Activated naive CD4-positive, alpha-beta T cell treated with Interleukin-2 at 50 U/mL for 16 hours (primary cell): ENCODE data around the gene KLC3.
"Not testable (repeated sequence)": the region's sequence is repeated elsewhere in the genome, so short reads cannot be mapped to it uniquely, and the experiment has no call there.

Experiments
- DNase-seq: peaks from one replicate; pipeline ENCODE4 v3.0.0-alpha.2; 2020

The KLC3 gene

DNA sequence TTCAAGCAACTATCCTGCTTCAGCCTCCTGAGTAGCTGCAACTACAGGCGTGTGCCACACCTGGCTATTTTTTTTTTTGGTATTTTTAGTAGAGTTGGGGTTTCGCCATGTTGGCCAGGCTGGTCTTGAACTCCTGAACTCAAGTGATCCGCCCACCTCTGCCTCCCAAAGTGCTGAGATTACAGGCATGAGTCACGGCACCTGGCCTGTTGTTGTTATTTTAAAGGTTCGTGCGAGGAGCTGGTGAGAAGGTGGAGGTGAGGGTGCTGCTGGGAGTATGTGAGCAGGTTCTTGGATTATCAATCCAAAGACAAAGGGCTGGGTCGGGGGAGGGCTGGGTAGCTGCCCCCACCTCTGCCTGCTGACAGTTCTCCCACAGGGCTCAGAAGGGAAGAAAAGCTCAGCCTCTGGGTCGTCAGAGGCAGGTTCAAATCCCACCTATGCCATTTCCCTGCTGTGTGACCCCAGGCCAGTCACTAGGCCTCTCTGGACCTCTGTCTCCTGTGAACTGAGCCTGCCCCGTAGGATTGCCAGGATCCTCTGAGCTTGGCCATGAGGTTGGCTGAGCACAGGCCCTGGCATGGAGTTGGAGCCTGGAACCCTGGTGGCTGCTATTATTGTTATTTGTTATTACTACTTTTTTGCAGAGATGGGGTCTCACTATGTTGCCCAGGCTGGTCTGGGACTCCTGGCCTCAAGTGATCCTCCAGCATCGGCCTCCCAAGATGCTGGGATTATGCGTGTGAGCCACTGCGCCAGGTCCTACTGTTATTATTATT lies 19.4 kb upstream of the KLC3 start:
- DNase-seq: no peak

DNA sequence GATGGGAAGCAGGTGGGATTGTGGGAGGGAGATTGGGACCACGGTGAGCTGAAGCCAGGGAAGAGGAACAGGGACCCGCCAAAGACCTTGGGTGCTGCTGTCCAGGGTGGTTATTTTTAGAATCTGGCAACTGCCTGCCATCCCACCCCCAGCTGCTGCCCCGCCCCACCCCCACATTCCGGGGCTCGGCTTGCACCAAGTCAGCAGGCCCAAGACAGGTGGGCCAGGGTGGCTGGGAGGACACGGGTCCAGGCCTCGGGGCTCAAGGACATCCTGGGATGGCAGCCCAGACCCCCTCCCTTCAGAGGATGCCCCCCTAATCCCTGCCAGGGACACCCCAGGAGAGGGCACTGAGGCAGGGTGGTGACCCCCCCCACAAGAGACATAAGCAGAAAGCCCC lies 18.7 kb upstream of the KLC3 start:
- DNase-seq: no peak

DNA sequence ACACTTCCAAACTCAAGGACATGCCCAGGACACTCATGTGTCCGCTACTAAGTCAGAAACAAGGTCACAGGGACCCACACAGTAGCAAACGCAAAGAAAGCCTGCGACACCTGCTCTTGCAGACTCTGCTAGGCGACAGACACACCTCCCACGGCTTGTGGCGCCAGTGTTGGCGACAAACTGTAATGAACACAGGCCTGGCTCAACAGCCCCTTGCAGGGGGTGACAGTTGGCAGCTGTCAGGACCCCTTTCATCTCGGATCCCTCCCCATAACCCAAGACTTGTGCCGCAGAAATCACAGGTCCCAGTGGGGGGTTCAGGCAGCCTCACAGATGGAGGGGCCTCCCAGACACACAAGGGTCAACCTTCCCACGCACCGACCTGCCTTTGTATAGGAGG lies 18.2 kb upstream of the KLC3 start:
- no peak for DNase-seq

DNA sequence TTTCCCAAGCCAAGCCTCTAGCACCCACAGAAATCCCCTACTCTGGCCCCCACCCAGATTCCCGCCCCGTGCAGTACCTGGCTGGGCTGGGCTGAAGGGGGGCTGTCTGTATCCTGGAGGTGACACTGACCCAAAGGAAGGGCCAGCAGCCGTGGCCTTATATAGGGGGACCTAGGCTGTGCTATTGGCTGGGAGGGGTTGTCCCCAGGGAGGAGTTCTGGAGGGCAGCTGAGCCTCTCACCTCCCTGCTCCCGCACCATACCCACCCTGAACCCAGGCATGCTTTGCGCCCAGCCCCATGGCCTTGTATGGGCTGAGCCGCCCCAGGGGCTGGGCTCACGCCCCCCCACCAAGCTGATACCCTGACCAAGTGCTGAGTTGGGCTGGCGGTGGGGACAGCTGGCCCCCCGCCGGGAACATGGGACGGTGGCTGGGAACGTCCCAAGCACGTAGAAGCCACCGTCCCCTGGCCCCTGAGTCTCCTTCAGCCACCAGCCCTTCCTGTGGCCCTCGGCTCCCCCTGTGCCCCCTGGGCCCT lies 17.7 kb upstream of the KLC3 start, which contains the start of gene CKM:
Gene CKM, minus strand, starts transcription at position 132 of the 538 bp plus-strand sequence. CDS start 3,162 bp downstream, outside the sequence.
- DNase-seq: no peak

DNA sequence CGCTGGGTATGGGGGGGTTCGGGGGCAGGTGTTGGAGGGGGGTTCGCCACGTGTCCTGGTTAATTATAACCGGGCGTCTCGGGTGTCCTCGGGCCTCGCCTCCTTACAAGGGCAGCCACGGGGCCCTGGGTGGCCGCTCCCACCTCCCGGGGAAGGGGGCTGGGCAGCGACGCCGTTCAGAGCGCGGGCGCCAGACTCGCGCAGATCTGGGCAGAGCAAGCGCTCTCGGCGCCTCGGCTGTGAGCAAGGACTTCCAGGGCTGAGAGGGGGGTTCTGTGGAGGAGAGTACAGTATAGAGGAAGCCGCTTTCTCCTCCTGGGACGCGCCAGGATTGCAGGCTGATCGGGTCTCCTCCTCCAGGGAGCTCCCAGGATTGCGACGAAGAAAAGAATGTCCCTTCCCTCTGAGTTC lies 16.9 kb upstream of the KLC3 start:
- no peak for DNase-seq

DNA sequence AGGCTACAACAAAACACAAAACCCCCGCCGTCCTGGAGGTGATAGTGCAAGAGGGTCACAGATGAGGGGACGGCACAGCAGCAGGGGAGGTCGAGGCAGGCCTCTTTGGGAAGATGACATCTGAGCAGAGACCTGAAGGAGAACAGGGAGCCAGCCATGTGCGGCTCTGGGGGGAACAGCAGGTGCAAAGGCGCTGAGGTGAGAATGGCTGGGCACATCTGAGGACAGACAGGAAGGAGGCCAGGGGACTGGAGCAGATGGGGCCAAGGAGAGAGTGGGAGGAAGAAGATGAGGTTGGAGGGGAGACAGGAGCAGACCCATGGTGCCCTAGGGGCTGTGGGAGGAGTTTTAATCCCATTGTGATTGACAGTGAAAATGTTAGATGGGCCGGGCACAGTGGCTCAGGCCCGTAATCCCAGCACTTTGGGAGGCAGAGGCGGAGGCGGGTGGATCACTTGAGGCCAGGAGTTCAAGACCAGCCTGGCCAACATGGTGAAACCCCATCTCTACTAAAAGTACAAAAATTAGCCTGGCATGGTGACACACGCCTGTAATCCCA lies 16.1 kb upstream of the KLC3 start:
- no peak for DNase-seq

DNA sequence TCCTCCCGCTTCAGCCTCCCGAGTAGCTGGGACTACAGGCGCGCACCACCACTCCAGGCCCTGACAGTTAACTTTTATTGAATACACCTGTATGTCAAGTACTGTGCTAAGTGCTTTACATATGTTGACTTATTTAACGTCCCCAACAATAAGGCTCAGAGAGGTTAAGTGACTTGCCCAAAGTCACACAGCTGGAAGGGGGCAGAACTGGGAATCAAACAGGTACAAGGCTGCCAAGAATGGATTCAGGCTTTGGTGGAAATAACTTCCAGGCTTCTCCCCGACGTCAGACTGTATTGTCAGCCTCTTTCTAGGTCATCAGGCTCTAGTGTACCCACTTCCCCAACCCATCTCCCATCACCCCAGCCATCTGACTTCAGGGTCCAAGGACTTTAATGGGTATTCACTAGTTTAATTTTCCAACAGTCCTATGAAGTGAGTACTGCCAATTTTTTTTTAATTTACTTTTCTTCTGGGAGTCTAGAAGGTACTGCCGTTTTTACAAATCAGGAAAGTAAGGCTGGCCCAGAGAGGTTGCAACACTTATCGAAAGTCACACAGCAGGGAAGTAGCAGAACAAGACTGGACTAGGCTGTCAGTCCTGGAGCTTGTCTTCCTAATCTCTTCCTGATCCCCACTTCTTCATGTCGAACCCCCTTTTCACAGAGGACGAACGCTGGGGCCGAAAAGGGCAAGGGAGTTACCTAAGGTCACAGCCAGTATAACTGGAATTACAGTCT lies 13.0 kb upstream of the KLC3 start:
- no peak for DNase-seq

DNA sequence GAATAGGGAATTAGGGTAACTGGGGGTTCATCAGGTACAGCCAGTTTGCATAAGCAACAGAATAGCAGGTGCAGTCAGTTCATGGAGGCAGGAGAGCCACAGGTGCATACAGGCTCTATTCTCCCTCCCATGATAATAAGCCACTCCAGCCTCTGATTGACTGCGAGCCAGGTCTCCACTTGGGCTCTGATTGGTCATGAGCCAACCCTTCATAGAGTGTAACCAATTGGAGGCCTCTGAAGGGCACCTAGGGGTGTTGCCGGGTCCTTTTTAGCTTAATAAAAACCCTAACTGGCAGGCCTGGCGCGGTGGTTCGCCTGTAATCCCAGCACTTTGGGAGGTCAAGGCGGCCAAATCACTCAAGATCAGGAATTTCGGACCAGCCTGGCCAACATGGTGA lies 9.1 kb upstream of the KLC3 start:
- no peak for DNase-seq

DNA sequence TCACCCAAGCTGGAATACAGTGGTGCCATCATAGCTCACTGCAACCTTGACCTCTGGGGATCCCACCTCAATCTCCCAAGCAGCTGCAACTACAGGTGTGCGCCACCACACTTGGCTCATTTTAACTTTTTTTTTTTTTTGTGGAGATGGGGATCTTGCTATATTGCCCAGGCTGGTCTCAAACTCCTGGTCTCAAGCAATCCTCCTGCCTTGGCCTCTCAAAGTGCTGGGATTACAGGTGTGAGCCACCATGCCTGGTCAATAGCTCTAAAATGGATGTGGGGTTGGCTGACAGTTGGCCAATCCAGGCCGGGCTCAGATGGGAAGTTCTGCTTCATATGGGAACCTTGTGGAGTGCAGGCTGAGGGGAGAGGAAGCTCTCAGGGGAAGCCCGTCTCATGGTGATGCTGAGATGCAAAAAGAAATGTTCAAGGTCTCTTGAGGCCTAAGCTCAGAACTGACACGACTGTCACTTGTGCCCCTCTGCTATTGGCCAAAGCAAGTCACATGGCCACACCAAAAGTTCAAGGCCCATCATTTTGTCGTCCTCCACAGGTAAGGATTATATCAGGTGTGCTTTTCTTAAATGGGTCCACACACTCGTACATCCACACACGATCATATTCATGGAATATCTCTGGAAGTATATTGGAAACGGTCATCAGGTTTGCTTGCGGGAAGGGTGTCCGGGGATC lies 6.8 kb upstream of the KLC3 start:
- DNase-seq: no peak

DNA sequence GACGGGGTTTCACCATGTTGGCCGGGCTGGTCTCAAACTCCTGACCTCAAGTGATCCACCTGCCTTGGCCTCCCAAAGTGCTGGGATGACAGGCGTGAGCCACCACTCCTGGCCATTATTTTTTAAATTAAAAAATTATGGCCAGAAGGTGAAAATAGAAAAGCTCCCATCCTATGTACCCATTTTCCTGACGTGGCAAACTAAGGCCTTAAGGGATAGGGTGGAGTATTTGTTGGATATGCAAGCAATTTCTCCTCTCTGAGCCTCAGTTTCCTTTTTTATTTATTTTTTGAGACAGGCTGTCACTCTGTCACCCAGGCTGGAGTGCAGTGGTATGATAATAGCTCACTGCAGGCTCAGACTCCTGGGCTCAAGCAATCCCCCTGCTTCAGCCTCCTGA lies 5.7 kb upstream of the KLC3 start:
- not testable (repeated sequence) for DNase-seq

DNA sequence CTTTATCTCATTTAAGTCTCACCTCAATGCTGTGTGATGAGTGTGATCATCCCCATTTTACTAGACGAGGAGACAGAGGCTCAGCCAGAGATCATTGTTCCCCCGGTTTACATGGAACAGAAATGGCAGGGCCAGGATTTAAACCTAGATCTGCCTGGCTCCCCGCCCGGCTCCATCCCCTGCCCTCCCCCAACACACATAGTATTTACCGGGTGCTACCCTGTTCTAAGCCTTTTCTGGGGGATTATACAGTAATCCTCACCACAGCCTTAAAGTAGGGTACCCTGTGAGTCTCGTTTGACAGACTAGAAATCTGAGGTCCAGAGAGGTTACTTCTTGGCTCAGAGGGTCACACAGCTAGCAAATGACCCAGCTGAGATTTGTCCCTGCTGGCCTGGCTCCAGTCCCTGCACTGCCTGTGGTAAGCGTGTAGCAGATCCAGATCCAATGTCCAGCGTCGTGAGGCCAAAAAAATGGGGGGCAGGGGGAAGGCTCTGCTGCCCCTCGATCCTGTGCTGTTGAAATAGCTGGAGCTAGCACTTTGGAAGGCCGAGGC lies 3.8 kb upstream of the KLC3 start:
- no peak for DNase-seq

DNA sequence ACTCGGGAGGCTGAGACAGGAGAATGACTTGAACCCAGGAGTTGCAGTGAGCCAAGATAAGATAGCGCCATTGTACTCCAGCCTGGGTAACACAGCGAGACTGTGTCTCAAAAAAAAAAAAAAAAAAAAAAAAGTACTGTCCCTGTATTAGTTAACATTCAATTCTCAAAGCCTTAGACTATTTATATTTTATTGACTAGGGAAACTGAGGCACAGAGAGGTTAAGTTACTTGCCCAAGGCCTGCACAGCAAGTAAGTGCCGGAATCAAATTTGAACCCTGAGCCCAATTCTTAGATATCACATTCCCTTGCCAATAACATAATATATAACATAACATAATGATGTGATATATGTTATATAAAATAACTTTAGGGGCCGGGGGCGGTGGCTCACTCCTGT lies 921 bp upstream of the KLC3 start:
- no peak for DNase-seq

DNA sequence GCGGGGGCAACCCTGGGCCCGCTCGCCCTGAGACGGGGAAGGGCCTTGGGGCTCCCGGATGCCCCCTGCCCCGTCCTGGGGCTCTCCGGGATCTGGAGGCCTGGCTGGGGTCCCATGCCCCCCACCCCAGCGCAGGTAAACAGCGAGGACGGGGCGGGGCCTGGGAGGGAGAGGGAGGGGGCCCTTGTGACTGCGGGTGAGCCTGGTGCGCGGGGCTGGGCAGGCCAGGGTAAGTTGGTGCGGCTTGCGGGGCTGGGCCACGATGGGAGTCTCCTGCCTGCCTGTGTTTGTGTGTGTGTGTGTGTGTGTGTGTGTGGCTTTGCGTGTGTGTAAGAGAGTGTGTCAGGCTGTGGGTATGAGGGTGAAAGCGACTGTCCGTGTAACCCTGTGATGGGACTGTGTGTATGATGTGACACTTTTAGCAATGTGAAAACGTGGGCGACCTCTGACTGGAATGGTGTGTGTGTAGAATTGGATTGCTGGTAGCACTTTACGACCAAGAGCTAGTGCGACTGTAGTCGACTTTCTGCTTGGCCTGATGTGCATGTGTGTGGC lies 426 bp downstream of the KLC3 start:
- DNase-seq: peak; percentile 4

DNA sequence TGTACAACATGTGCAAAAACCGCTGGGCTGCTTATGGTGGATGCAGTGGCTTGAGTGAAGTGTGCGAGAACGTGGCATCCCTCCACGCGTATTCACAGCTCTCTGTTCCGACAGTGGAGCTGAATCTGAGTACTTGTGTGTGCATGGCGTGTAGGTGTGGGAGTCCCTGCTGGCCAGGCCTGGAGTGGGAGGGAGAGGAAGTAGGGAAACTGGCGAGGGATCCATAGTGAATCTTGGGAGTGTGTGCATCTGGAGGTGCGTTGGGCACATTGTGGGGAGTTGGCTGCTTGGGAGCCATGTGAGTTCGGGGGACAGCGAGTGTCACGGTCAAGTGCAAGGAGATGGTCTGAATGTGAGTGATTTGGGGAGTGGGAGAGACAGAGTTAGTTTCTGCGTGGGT lies 2.4 kb downstream of the KLC3 start:
- DNase-seq: no peak

DNA sequence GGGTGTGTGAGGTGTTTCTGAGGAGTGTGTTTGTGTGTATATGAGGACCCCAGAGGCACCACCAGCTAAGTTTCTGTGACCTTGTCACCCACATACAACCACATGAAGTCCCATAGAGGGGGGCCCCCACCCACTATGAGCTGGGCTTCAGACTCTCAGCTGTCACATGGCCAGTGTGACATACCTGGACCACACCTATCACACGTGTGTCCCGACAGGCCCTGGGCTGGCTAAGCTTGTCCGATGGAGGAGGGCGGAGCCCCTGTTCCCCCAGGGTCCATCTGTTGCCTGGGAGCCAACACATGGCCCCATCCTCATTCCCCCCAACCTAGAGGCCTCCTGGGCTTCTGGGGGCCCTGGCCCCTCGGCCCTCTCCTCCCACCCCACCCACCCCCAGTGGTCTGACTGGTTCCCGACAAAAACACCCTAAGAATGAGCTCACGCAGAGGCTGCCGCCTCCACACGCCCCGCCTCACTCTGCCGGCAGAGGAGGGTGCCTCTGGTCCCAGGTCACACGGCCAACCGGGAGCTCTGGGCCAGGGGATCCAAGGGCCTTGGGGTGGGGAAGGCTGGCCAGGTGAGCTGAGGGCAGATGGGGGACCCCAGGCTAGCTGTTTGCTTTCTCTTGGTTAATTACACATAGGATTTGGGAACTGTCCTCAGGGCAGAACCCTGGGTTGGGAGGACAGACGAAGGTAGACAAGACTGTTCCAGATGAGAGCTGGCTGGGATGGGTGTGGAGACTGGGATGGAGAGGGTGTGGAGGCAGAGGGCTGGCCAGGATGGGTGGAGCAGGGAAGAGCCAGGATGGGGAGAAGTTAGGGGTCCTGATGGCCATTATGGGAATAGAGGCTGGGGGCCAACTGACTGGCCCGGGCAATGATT lies 4.3 kb downstream of the KLC3 start:
- no peak for DNase-seq

DNA sequence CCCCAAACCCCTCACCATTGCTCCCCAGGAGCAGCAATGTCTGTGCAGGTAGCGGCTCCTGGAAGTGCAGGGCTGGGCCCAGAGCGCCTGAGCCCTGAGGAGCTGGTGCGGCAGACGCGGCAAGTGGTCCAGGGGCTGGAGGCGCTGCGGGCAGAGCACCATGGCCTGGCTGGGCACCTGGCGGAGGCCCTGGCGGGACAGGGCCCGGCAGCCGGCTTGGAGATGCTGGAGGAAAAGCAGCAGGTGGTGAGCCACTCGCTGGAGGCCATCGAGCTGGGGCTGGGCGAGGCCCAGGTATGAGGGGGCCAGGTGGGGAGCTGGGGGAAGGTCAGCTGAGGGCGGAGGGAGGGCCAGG lies 4.9 kb downstream of the KLC3 start:
- no peak for DNase-seq

DNA sequence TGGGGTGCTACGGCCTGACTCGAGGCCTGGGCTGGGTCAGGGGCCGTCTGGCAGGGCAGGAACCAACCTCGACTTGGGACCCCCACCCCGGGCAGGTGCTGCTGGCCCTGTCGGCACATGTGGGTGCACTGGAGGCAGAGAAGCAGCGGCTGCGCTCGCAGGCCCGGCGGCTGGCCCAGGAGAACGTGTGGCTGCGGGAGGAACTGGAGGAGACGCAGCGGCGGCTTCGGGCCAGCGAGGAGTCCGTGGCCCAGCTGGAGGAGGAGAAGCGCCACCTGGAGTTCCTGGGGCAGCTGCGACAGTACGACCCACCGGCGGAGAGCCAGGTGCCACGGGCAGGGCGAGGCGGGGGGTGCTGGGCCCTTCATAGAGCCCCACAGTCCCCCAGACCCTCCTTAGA lies 5.9 kb downstream of the KLC3 start:
- DNase-seq: no peak

DNA sequence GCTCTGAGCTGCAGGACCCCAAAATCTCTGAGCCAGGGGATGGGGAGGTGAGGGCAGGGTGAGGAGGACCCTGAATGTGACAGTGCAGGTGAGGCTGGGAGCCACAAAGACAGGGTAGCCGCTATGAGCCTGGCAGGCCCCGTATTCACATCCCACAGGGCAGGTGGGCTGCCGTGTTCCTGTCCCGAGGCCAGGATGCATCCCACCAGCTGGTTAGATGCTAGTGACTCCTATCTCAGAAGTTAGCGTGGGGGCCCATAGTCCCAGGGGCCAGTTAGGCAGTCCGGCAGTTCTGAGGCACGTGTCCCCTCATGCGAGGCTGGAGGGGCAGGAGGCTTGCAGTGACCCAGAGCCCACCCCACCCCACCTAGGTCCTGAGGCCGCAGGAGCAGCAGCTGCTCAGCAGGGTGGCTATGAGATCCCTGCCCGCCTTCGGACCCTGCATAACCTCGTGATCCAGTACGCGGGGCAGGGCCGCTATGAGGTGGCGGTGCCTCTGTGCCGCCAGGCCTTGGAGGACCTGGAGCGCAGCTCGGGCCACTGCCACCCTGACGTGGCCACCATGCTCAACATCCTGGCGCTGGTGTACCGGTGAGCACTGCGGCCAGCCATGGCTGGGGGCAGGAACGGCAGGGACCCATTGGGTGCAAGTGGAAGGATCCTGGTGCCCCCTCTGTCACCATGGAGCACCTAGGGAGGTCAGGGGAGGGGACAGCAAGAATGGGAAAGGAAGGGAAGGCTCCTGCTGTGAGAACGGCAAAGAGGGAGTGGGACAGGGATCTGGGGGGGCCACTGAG lies 7.2 kb downstream of the KLC3 start:
- no peak for DNase-seq

DNA sequence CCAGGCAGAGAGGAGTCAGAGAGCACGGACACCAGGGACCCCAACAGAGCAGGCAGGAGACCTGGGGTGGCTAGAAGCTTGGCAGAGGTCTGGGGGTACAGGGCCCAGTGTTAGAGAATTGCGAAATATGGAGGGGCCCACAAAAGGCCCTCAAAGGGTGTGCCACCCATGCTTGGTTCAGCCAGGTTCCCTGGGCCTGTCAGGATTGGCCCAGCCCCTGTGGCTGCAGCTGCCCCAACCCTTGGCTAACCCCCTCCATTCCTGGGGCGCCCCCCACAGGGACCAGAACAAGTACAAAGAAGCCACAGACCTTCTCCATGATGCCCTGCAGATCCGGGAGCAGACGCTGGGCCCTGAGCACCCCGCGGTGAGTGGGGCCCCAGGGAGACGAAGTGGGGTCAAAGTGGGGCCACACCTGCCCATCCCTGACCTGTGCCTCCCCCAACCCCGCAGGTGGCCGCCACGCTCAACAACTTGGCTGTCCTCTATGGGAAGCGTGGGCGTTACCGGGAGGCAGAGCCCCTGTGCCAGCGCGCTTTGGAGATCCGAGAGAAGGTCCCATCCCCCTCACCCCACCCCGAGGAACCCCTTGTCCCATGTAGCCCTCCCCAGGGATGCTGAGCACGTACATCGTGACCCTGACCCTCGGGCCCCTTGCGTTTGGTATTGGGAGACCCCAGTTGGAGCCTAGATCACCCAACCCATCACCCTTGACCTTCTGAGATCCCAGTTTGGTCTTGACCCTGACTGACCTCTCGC lies 8.0 kb downstream of the KLC3 start:
- no peak for DNase-seq

DNA sequence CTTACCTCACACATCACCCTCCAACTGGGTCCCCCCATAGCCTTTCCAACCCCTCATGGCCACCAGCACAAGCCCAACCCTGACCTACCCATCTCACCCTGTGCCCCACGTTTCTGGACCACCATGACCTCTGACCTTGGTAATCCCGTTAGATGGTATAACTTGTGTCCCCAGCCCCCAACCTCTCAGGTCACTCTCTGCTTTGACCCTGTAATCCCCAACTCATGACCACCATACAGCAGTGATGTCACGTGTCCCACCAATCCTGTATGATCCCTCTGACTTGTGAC lies 8.5 kb downstream of the KLC3 start:
- no peak for DNase-seq
